GM12864 (cell line): ENCODE measurements around the gene ZNHIT2.
"Not testable (repeated sequence)": the region's sequence is repeated elsewhere in the genome, so short reads cannot be mapped to it uniquely, and the experiment has no call there.

Experiments
- DNase-seq: peaks from one replicate; pipeline ENCODE4 v3.0.0-alpha.2; 2011; ENCODE audit warnings: low read depth
- H3K4me3 ChIP-seq: 2 replicates; pipeline ENCODE4 v1.5.1; 2011; ENCODE audit warnings: mild to moderate bottlenecking, low read depth, low read length, control low read depth
- TF ChIP-seq, protein P1 (sequence below): IDR thresholded peaks from 2 replicates; pipeline ENCODE4 v1.5.1; 2011; ENCODE audit warnings: low read depth, mild to moderate bottlenecking, moderate library complexity, low read length, control low read depth, inconsistent platforms; ENCODE audit errors: missing control alignments

Gene ZNHIT2

DNA sequence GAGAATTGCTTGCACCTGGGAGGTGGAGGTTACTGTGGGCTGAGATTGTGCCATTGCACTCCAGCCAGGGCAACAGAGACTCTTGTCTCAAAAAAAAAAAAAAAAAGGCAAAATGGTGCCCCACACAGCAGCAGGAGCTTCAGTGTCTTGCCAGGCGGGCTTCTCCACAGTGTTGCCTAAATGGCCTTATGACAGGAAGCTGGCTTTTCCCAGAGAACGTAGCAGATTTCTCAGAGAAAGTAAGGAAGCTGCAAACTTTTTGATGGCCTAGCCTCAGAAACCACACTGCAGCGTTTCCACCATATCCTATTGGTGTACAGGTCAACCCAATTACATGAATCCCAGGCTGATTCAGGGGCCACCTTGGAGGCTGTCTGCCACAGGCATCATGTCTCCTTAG is 39.8 kb upstream of the ZNHIT2 start:
- H3K4me3 ChIP-seq, result no peak overlapping the region
- no peak for DNase-seq
- TF ChIP-seq, protein P1, sequence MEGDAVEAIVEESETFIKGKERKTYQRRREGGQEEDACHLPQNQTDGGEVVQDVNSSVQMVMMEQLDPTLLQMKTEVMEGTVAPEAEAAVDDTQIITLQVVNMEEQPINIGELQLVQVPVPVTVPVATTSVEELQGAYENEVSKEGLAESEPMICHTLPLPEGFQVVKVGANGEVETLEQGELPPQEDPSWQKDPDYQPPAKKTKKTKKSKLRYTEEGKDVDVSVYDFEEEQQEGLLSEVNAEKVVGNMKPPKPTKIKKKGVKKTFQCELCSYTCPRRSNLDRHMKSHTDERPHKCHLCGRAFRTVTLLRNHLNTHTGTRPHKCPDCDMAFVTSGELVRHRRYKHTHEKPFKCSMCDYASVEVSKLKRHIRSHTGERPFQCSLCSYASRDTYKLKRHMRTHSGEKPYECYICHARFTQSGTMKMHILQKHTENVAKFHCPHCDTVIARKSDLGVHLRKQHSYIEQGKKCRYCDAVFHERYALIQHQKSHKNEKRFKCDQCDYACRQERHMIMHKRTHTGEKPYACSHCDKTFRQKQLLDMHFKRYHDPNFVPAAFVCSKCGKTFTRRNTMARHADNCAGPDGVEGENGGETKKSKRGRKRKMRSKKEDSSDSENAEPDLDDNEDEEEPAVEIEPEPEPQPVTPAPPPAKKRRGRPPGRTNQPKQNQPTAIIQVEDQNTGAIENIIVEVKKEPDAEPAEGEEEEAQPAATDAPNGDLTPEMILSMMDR, result no peak

DNA sequence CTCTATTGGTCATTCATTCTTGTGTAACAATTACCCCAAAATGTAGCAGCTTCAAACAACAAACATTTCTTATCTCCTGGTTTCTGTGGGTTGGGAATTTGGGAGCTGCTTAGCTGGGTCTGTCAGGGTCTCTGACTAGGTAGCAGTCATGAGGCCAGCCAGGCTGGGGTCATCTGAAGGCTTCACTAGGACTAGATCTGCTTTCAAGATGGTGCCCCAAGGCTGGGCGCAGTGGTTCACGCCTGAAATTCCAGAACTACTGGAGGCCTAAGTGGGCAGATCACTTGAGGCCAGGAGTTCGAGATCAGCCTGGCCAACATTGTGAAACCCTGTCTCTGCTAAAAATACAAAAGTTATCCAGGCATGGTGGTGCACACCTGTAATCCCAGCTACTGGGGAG is 39.4 kb upstream of the ZNHIT2 start:
- TF ChIP-seq, protein P1, result no peak
- DNase-seq, result no peak
- H3K4me3 ChIP-seq, result no peak overlapping the region

DNA sequence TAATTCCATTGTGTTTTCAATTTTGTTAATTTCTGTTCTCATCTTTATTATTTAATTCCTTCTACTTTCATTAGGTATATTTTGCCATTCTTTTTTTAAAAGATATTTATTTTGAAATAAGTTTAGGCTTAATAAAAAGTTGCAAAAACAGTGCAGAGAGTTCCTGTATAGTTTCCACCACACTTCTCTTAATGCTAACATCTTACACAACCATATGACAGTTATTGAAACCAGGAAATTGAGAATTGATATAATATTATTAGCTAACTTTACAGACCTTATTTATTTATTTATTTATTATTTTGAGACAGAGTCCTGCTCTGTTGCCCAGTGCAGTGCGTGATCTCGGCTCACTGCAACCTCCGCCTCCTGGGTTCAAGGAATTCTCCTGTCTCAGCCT is 38.8 kb upstream of the ZNHIT2 start:
- TF ChIP-seq, protein P1, result no peak

DNA sequence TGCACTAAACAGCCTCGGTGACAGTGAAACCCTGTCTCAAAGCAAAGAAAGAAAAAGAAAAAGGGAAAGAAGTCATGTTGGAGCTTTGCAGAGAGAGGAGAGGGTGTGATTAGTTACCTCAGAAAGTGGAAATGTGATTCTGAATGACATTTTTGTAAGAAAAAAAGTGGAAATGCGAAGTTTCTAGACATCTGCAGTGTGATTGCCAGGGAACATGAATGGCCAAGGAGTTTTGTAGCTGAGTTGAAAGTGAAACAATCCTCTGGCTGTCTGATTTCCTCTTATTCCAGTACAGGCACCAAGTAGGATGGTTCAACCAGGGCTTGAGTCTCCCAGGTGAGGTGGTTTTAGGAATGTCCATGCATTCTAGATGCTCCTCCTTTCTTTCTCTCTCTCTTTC is 34.6 kb upstream of the ZNHIT2 start:
- no peak for DNase-seq
- H3K4me3 ChIP-seq, result no peak overlapping the region
- TF ChIP-seq, protein P1, result no peak

More for the DNA sequence above, 38.8 kb upstream of the ZNHIT2 start:
- no peak for DNase-seq
- no peak overlapping the region for H3K4me3 ChIP-seq

DNA sequence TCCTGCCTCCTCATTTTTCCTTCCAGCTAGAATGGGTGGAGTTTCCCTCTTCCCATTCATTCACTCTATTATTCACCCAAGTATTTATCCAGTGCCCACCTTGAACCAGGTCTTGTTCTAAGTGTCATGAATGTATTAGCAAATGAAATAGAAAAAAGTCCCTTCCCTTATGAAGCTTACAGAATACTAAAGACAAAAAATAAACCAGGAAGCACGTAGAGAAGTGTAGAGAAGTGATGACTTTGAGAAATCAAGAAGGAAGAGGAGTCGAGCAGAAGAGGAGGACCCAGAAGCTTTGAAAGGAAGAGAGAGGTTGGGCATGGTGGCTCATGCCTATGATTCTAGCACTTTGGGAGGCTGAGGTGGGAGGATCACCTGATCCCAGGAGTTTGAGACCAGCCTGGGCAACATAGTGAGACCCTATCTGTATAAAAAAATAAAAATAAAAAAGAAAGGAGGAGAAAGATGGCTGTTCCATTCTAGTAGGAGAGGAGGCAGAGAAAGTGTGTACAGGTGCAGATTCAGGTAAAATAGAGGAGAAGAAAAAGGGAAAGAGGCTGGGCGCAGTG is 33.9 kb upstream of the ZNHIT2 start:
- TF ChIP-seq, protein P1, result no peak
- no peak for DNase-seq
- no peak overlapping the region for H3K4me3 ChIP-seq

DNA sequence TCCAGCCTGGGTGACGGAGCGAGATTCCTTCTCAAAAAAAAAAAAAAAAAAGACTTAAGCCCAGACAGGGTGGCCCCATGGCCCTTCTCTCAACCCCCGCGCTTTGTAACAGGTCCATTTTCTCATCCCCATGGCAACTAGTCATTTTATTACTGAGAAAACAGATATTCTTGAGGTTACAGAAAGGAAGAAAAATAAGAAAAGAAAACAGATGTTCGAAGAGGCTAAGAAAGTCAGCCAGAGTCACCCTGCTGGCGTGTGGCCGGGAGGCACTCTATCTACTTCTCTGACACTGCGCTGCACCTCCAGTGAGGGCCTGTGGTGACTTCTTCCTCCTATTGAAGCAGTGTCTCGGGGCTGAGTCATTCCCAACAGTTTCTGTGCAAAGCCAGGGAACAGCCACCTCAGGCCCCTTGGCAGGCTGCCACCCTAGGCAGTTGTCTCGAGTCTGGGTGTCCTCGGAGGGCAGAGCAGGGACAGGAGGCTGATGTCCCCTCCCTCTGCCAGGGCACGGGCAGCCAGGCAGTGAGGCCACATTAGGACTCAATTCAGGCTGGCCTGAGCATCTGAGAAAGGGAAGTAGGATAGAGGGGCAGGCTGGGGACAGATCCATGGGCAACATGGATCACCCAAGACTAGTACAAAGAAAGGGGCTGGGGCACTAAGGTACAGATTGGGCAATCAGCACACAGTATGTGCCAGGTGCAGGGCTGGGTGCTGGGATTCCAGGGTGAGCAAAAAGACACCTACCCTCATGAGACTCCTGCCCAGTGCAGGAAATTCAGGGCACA is 33.2 kb upstream of the ZNHIT2 start:
- TF ChIP-seq, protein P1, result no peak
- no peak for DNase-seq
- H3K4me3 ChIP-seq, result no peak overlapping the region

DNA sequence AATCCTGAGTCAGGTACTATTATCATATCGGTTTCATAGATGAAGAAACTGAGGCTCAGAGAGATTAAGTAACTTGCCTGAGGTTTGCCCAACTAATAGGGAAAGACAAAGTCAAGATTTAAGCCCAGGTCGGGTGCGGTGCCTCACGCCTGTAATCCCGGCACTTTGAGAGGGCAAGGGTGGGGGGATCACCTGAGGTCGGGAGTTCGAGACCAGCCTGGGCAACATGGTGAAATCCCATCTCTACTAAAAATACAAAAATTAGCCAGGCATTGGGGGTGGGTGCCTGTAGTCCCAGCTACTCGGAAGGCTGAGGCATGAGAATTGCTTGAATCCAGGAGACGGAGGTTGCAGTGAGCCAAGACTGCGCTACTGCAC is 32.6 kb upstream of the ZNHIT2 start:
- DNase-seq, H3K4me3 ChIP-seq: not testable (repeated sequence)
